ENCODE measurements around the gene ZNF35.

The ZNF35 gene

GRCh38 chr3:44666346-44666745 lies 17.8 kb downstream of the ZNF35 start:
- no peak for TF ChIP-seq CTCF (IDR thresholded peaks at IDR 0.05)

- no peak for TF ChIP-seq CTCF (IDR thresholded peaks at IDR 0.05)
Measured at GRCh38 chr3:44669760-44670159, 21.2 kb downstream of the ZNF35 start.

GRCh38 chr3:44674211-44674610 lies 25.7 kb downstream of the ZNF35 start:
- no peak for TF ChIP-seq CTCF (IDR thresholded peaks at IDR 0.05)

- TF ChIP-seq CTCF (IDR thresholded peaks at IDR 0.05) = no peak
Measured at GRCh38 chr3:44678480-44679116, 30.1 kb downstream of the ZNF35 start.

GRCh38 chr3:44680921-44681455 lies 32.5 kb downstream of the ZNF35 start:
- no peak for TF ChIP-seq CTCF (IDR thresholded peaks at IDR 0.05)

- no peak for TF ChIP-seq CTCF (IDR thresholded peaks at IDR 0.05)
Measured at GRCh38 chr3:44682182-44682896, 33.8 kb downstream of the ZNF35 start.

GRCh38 chr3:44685128-44685800 lies 36.7 kb downstream of the ZNF35 start:
- no peak for TF ChIP-seq CTCF (IDR thresholded peaks at IDR 0.05)

Measured in LNCAP (cell line).